HCT116 (cell line): ENCODE data around the gene LRIG3. TPM values are rescaled to one million over a fixed set of nuclear protein-coding genes. Genes with fewer than 3 reads are reported as not detected.

Source experiments
- ATAC-seq: fragments of 200-7000 bp; cut with Tn5 transposase; 2 replicates; pipeline ENCODE4 v1.9.1; 2020; ENCODE audit warnings: mild to moderate bottlenecking, moderate library complexity
- BruUV-seq: library from RNA; stranded (reverse); fragments of 400-500 nt; replicated peaks from 2 replicates; lab custom pipeline; 2021; lab: Mats Ljungman, UMichigan
- CTCF ChIA-PET: fragments of 300-600 bp; sonication (Branson Sonifier 250); formaldehyde crosslinking; loops from one replicate; lab custom pipeline; 2021; ENCODE audit warnings: antibody characterized with exemption; lab: Charles Lee
- POLR2A ChIA-PET: fragments of 300-600, 350-600 bp; sonication (Branson Sonifier 250); formaldehyde crosslinking; loops from one replicate; lab custom pipeline; 2021; ENCODE audit warnings: antibody characterized with exemption; lab: Charles Lee
- RAD21 ChIA-PET, 2 experiments: fragments of 300-600 bp; sonication (Branson Sonifier 250); formaldehyde crosslinking; loops; one replicate each; lab custom pipeline; 2023; ENCODE audit warnings: low total read pairs in 2 of 2; ENCODE audit not compliant: uncharacterized antibody in 2 of 2, unreplicated experiment in 2 of 2, low non-redundant PET in 1 of 2; lab: Charles Lee
- DNase-seq: peaks from one replicate; pipeline ENCODE4 v3.0.0-alpha.2; 2010; ENCODE audit warnings: low read depth, low spot score
- H2AFZ ChIP-seq: fragments of 200-600 bp; shearing (Covaris generic), sonication (generic); 2 replicates; pipeline ENCODE4 v1.6.1; 2017; ENCODE audit warnings: low read depth, mixed run types, mixed read lengths, antibody characterized with exemption, low read length; ENCODE audit not compliant: poor library complexity, severe bottlenecking
- H3K27ac ChIP-seq: 2 replicates; pipeline ENCODE4 v1.5.1; 2012; ENCODE audit warnings: low read depth, low read length
- H3K27me3 ChIP-seq: fragments of 200-600 bp; sonication (generic); 2 replicates; pipeline ENCODE4 v1.6.1; 2016; ENCODE audit warnings: mixed run types, low read length, mixed read lengths; ENCODE audit not compliant: insufficient read depth
- H3K36me3 ChIP-seq, 2 experiments: fragments of 200-500 bp in 1 of 2; fragments of 200-600 bp in 1 of 2; sonication (Bioruptor generic) in 1 of 2; sonication (generic) in 1 of 2; 2 replicates each; pipeline versions ENCODE4 v1.5.1 to v1.6.1; 2014 to 2016; ENCODE audit warnings: low read length in 2 of 2, inconsistent platforms in 1 of 2, mixed read lengths in 1 of 2, mixed run types in 1 of 2; ENCODE audit not compliant: insufficient read depth in 2 of 2, control insufficient read depth in 1 of 2
- H3K4me1 ChIP-seq, 2 experiments: fragments of 200-600 bp in 1 of 2; sonication (generic) in 1 of 2; 2 replicates each; pipeline versions ENCODE4 v1.5.1 to v1.6.1; 2012 to 2017; ENCODE audit warnings: low read length in 2 of 2, inconsistent platforms in 1 of 2, mild to moderate bottlenecking in 1 of 2, mixed read lengths in 1 of 2, mixed run types in 1 of 2, moderate library complexity in 1 of 2; ENCODE audit not compliant: insufficient read depth in 2 of 2, control insufficient read depth in 1 of 2
- H3K4me2 ChIP-seq: fragments of 200-600 bp; sonication (generic); 2 replicates; pipeline ENCODE4 v1.6.1; 2017; ENCODE audit warnings: mixed run types, low read length, mixed read lengths
- H3K4me3 ChIP-seq, 2 experiments: fragments of 200-600 bp in 1 of 2; sonication (generic) in 1 of 2; replicated peaks in 1 of 2; 2 replicates each; pipeline ENCODE4 v1.5.1; 2011 to 2016; ENCODE audit warnings: low read length in 2 of 2, control low read depth in 1 of 2, low read depth in 1 of 2, mild to moderate bottlenecking in 1 of 2, mixed read lengths in 1 of 2, mixed run types in 1 of 2
- H3K79me2 ChIP-seq: fragments of 200-600 bp; sonication (generic); 2 replicates; pipeline ENCODE4 v1.6.1; 2017; ENCODE audit warnings: mild to moderate bottlenecking, mixed run types, low read length, moderate library complexity, mixed read lengths; ENCODE audit not compliant: insufficient read depth
- H3K9ac ChIP-seq: fragments of 200-600 bp; sonication (generic); 2 replicates; pipeline ENCODE4 v1.6.1; 2016; ENCODE audit warnings: low read length, mixed read lengths
- H3K9me2 ChIP-seq: fragments of 200-600 bp; sonication (generic), shearing (Covaris generic); 2 replicates; pipeline ENCODE4 v1.6.1; 2017; ENCODE audit warnings: mixed run types, mild to moderate bottlenecking, moderate library complexity; ENCODE audit not compliant: insufficient read depth
- H3K9me3 ChIP-seq, 2 experiments: fragments of 200-500 bp in 1 of 2; fragments of 200-600 bp in 1 of 2; sonication (Bioruptor generic) in 1 of 2; sonication (generic) in 1 of 2; 2 replicates each; pipeline ENCODE4 v1.6.1; 2014 to 2017; ENCODE audit warnings: low read length in 2 of 2, mixed read lengths in 2 of 2, inconsistent platforms in 1 of 2, low read depth in 1 of 2, mild to moderate bottlenecking in 1 of 2, mixed run types in 1 of 2, moderate library complexity in 1 of 2; ENCODE audit not compliant: control insufficient read depth in 1 of 2, insufficient read depth in 1 of 2
- H4K20me1 ChIP-seq: fragments of 200-600 bp; sonication (generic), shearing (Covaris generic); 2 replicates; pipeline ENCODE4 v1.6.1; 2017; ENCODE audit warnings: mixed run types, mild to moderate bottlenecking, moderate library complexity; ENCODE audit not compliant: insufficient read depth
- ATF3 ChIP-seq: IDR thresholded peaks from 2 replicates; pipeline ENCODE4 v1.6.1; 2012
- EGR1 ChIP-seq: IDR thresholded peaks from 2 replicates; pipeline ENCODE4 v1.6.1; 2012; ENCODE audit warnings: low read depth
- FOSL1 ChIP-seq: IDR thresholded peaks from 2 replicates; pipeline ENCODE4 v1.6.1; 2012; ENCODE audit warnings: low read depth
- YY1 ChIP-seq: IDR thresholded peaks from 2 replicates; pipeline ENCODE4 v1.6.1; 2011; ENCODE audit warnings: low read length, low read depth, moderate library complexity, mild to moderate bottlenecking; ENCODE audit not compliant: insufficient replicate concordance; ENCODE audit errors: extremely low read depth
- ZFX ChIP-seq: fragments of 450-650 bp; IDR thresholded peaks from 2 replicates; pipeline ENCODE4 v1.6.1; 2017
- intact Hi-C: fragments of 100-400 bp; cut with micrococcal nuclease; formaldehyde crosslinking; loops from 2 replicates; pipeline ENCODE4 v1.10.0; 2022
- total RNA-seq: library from RNA; stranded (reverse); gene quantifications from one replicate; pipeline ENCODE4 v1.2.1, GENCODE V29; 2021; ENCODE audit not compliant: unreplicated experiment

LRIG3 gene
- total RNA-seq, 1 experiment from 2014 or later, result 11.1 TPM

GRCh38 chr12:58922849-58923248 lies 2.5 kb upstream of the LRIG3 start:
- TF ChIP-seq YY1 (no peak), ZFX (no peak), ATF3 (no peak), EGR1 (no peak)
- Histone ChIP-seq H3K79me2 (peaks cover 18% of the 10 kb centered on the region), H3K9ac (no peak overlapping the region), H3K27ac (no peak overlapping the region), H3K4me2 (no peak overlapping the region), H2AFZ (no peak overlapping the region), H3K27me3 (no peaks in the 10 kb centered on the region), H4K20me1 (no peaks in the 10 kb centered on the region), H3K36me3 (no peaks in the 10 kb centered on the region), H3K9me2 (no peaks in the 10 kb centered on the region), H3K4me1 (peaks cover 3 to 15% of the 10 kb centered on the region in 2 experiments; a peak in 3 of 4 replicates), H3K9me3 (no peaks in the 10 kb centered on the region), H3K4me3 (no peak overlapping the region)
- ATAC-seq (no peak), DNase-seq (no peak)
- intact Hi-C loops, result no loop called here
- ChIA-PET POLR2A (no interaction called here), RAD21 (no interaction called here), CTCF (no interaction called here)
- no TSS peak for BruUV-seq

- BruUV-seq, result no TSS peak
- DNase-seq (no peak), ATAC-seq (no peak)
- Histone ChIP-seq H2AFZ (peak overlapping the region; percentile 89), H3K79me2 (peaks cover 34% of the 10 kb centered on the region), H3K27me3 (no peaks in the 10 kb centered on the region), H3K27ac (no peak overlapping the region), H3K36me3 (no peaks in the 10 kb centered on the region), H3K9ac (peak overlapping the region; percentile 77), H3K9me2 (no peaks in the 10 kb centered on the region), H3K4me1 (peaks cover 4 to 15% of the 10 kb centered on the region in 2 experiments; a peak in 3 of 4 replicates), H3K9me3 (no peaks in the 10 kb centered on the region), H3K4me2 (peak overlapping the region; percentile 74), H3K4me3 (peak overlapping the region; percentile 68 to 75), H4K20me1 (no peaks in the 10 kb centered on the region)
- ChIA-PET CTCF (no interaction called here), RAD21 (no interaction called here), POLR2A (no interaction called here)
- intact Hi-C loops, result no loop called here
- TF ChIP-seq FOSL1, result no peak
- no peak for TF ChIP-seq EGR1
Observed at GRCh38 chr12:58920961-58921861, 907 bp upstream of the LRIG3 start.
